Measurements from ENCODE around the gene LANCL2. TPM values are rescaled to one million over a fixed set of nuclear protein-coding genes. Genes with fewer than 3 reads are reported as not detected.

The LANCL2 gene
- total and polyA plus RNA-seq, 7 donors = 5.9 to 9.6 (median 8.3) TPM

DNA sequence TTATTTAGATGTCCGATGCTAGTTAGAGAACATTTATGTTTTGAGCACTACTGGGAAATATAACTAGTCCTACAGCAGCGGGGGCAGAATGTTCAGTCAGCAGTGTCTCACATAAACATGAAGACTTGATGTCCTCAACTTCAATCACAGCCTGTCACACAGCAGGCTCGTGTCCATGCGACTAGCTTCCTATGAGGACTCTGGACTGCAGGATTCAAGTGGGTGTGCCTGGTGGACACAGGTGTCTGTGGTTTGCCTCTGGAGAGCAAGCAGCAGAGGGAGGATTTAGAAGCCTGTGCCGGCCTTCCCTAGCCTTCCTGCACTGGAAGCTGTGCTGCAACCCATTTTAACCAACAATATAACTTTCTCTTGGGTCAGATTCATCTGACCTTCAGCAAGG lies 30.0 kb upstream of the LANCL2 start:
- H3K27me3 ChIP-seq = no peaks in the 10 kb centered on the region
- intact Hi-C loops (cut with DNase I) = no loop called here
- no peaks in the 10 kb centered on the region for H3K36me3 ChIP-seq
- TF ChIP-seq POLR2AphosphoS5 (IDR thresholded peaks at IDR 0.05) = no peak
- no peak for TF ChIP-seq EP300 (IDR thresholded peaks at IDR 0.05)
- TF ChIP-seq, protein P1, sequence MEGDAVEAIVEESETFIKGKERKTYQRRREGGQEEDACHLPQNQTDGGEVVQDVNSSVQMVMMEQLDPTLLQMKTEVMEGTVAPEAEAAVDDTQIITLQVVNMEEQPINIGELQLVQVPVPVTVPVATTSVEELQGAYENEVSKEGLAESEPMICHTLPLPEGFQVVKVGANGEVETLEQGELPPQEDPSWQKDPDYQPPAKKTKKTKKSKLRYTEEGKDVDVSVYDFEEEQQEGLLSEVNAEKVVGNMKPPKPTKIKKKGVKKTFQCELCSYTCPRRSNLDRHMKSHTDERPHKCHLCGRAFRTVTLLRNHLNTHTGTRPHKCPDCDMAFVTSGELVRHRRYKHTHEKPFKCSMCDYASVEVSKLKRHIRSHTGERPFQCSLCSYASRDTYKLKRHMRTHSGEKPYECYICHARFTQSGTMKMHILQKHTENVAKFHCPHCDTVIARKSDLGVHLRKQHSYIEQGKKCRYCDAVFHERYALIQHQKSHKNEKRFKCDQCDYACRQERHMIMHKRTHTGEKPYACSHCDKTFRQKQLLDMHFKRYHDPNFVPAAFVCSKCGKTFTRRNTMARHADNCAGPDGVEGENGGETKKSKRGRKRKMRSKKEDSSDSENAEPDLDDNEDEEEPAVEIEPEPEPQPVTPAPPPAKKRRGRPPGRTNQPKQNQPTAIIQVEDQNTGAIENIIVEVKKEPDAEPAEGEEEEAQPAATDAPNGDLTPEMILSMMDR (IDR thresholded peaks at IDR 0.05) = no peak
- no peak for TF ChIP-seq POLR2A (IDR thresholded peaks at IDR 0.05)
- H3K9me3 ChIP-seq = no peaks in the 10 kb centered on the region
- 44 to 74% methylated on average over 5 of the region's 5 CpGs for WGBS, 2 donors
- no peaks in the 10 kb centered on the region for H3K4me1 ChIP-seq
- H3K4me3 ChIP-seq = no peak overlapping the region
- no peak for DNase-seq
- no peak overlapping the region for H3K27ac ChIP-seq

DNA sequence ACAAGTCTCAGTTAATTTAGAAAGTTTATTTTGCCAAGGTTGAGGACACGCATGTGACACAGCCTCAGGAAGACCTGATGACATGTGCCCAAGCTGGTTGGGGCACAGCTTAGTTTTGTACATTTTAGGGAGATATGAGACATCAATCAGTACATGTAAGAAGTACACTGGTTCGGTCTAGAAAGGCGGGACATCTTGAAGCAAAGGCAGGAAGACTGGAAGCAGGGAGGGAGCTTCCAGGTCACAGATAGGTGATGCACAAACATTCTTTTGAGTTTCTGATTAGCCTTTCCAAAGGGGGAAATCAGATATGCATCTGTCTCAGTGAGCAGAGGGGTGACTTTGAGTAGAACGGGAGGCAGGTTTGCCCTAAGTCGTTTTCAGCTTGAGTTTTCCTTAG lies 29.4 kb upstream of the LANCL2 start:
- no peak for DNase-seq
- no peak overlapping the region for H3K27ac ChIP-seq
- TF ChIP-seq POLR2A (IDR thresholded peaks at IDR 0.05) (no peak), POLR2AphosphoS5 (IDR thresholded peaks at IDR 0.05) (no peak), EP300 (IDR thresholded peaks at IDR 0.05) (no peak)
- TF ChIP-seq, protein P1 (IDR thresholded peaks at IDR 0.05) = no peak
- intact Hi-C loops (cut with DNase I) = no loop called here
- H3K4me3 ChIP-seq = no peak overlapping the region
- 88 to 91% methylated on average over 5 of the region's 5 CpGs for WGBS, 2 donors
- H3K36me3 ChIP-seq = no peaks in the 10 kb centered on the region
- H3K9me3 ChIP-seq = no peaks in the 10 kb centered on the region
- no peaks in the 10 kb centered on the region for H3K27me3 ChIP-seq
- H3K4me1 ChIP-seq = no peaks in the 10 kb centered on the region

DNA sequence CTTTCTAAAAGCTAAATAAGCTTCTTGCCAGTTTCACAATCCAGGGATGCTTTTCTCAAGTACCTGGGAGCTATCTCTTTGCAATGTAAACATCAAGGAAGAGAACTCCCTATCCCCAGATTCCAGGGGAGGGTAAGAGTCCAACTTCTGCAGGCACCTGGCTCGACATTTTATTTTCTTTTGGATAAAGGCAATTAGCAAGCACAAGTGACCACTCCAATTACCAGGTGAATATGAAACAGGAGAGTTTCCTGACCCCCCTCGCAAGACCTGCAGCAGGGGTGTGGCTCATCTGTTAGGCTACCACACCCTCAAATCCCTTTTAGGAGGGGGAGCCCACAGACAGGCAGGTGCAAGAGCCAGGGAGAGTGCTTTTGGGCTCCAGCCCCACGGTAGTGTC lies 28.6 kb upstream of the LANCL2 start:
- no peak overlapping the region for H3K27ac ChIP-seq
- H3K27me3 ChIP-seq = no peaks in the 10 kb centered on the region
- no peaks in the 10 kb centered on the region for H3K4me1 ChIP-seq
- no peak for DNase-seq
- TF ChIP-seq EP300 (IDR thresholded peaks at IDR 0.05) = no peak
- TF ChIP-seq POLR2AphosphoS5 (IDR thresholded peaks at IDR 0.05) = no peak
- TF ChIP-seq POLR2A (IDR thresholded peaks at IDR 0.05) = no peak
- TF ChIP-seq, protein P1 (IDR thresholded peaks at IDR 0.05) = no peak
- no peaks in the 10 kb centered on the region for H3K9me3 ChIP-seq
- intact Hi-C loops (cut with DNase I) = no loop called here
- H3K36me3 ChIP-seq = no peaks in the 10 kb centered on the region
- no peak overlapping the region for H3K4me3 ChIP-seq
- WGBS, 2 donors = 15 to 65% methylated on average over 3 of the region's 3 CpGs

DNA sequence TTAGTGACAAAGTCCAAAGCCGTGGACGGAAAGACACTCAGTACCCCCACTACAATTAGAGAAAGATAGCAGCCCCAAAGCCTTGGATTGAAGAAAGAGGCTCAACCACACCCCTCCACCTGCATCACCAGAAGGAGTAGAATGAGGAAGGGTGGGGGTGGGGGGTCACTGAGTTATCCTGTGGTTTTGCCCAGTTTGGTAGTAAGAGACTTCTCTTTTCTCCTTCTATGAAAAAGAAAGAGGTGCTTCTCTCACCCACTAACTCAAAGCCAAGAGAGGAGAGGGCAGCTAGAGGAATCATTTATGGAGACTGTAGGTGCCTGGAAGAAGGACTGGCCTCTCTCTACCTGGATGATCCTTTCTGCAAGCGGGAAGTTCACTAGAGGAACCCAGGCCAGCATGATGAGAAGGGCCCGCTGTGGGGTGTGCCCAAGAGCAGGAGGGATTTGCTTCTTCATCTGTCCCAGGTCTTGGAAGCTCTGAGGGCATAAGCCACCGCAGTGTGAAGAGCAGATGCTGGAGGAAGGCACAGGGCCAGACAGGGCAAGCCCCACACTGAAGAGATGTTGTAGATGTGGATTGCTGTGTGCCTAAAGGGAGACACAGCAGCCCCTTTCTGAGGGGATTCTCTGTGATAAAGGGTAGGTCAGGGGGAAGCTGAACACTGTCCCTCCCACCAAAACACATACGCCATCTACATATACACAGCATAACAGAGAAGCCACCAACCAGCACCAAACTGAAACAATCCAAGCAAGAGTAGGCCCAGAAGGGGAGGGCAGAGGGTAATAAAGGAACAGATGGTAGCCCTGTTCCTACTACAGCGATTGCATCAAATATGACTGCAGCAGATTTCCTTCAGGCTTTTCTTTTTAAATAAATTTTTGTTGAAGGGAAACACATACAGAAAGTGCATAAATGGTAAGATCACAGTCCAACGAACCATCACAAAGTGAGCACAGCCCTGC lies 25.8 kb upstream of the LANCL2 start:
- Histone ChIP-seq H3K27ac (no peak overlapping the region), H3K36me3 (no peaks in the 10 kb centered on the region)

More for the DNA sequence above, 25.8 kb upstream of the LANCL2 start:
- Histone ChIP-seq H3K4me1 (no peaks in the 10 kb centered on the region), H3K27me3 (no peaks in the 10 kb centered on the region), H3K9me3 (no peaks in the 10 kb centered on the region), H3K4me3 (no peak overlapping the region)
- intact Hi-C loops (cut with DNase I) = no loop called here
- TF ChIP-seq EP300 (IDR thresholded peaks at IDR 0.05) (no peak), POLR2AphosphoS5 (IDR thresholded peaks at IDR 0.05) (no peak), POLR2A (IDR thresholded peaks at IDR 0.05) (no peak)
- TF ChIP-seq, protein P1 (IDR thresholded peaks at IDR 0.05) = no peak
- 70 to 81% methylated on average over 8 of the region's 8 CpGs for WGBS, 2 donors
- no peak for DNase-seq
